NCI-H748 treated with DMSO at 0.1 percent for 48 hours (cell line): ENCODE results near the gene GALNT10.

Experiments used
- DNase-seq: peaks from one replicate; lab custom pipeline; 2025; lab: John Stamatoyannopoulos, UW

GALNT10 gene

GRCh38 chr5:154446195-154447088, 255.9 kb downstream of the GALNT10 start:
- DNase-seq, result no peak

- peak; percentile 6 for DNase-seq
Measured at GRCh38 chr5:154447089-154447725, 256.7 kb downstream of the GALNT10 start.

DNA sequence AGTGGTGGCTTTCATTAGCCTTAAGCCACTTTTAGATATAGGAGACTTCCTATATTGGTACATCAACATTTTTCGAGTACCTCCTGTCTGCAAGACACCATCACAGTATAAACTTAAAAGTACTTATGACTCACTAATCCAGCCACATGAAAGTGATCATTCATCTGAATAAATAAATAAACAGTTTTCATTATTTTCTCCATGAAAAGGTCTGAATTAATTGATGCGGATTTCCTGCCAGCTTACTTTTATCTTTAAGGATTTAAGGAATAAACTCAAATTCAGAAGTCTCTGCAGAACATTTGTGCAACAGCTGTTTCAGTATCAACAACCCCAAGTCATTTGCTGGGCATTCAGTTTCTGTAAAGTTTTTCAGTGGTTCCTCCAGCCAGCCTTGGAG, 259.3 kb downstream of the GALNT10 start:
- no peak for DNase-seq

DNA sequence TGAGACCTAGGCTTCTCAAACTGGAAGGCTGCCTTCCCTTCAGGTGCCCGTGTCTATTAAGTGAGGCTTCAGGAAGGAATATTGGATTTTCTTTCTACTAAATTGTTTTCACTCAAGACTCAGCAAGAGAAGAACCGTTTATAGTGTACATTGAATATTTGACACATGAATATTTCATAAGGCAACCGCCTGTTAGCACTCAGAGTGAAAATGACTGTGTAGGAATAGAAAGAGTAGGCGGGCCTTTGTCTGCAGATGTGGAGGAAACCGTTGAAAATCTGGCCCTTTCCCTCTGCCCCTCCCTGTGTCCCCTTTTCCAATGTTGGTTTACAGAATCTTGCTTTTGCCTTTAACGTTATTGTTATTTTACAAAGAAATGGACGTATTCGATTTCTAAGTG, 261.4 kb downstream of the GALNT10 start:
- no peak for DNase-seq

- DNase-seq, result no peak
Measured at GRCh38 chr5:154455585-154455984, 265.1 kb downstream of the GALNT10 start.

- no peak for DNase-seq
Measured at GRCh38 chr5:154456540-154456939, 266.0 kb downstream of the GALNT10 start.

- no peak for DNase-seq
Measured at GRCh38 chr5:154459015-154459414, 268.5 kb downstream of the GALNT10 start.

- DNase-seq, result no peak
Measured at GRCh38 chr5:154460172-154460571, 269.6 kb downstream of the GALNT10 start.

GRCh38 chr5:154461531-154461930, 271.0 kb downstream of the GALNT10 start:
- no peak for DNase-seq

DNA sequence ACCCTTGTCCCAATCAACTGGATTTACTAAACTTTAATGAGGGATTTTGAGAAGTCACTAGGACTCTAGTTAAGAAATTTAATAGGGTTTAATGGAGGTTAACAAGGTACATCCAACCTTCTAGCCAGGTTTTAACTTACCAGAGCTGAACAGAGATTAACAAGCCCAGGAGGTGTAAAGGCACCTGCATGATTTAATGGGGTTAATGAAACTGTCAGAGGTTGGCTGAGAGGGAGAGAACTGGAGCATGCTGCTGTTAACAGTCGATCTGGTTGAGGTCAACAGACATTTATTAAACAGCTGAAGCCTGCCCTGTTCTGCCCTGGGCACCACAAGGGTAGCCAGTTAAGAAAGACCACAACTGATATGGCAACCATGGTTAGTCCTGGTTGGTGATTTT, 273.9 kb downstream of the GALNT10 start:
- DNase-seq, result no peak

GRCh38 chr5:154465169-154465568, 274.6 kb downstream of the GALNT10 start:
- no peak for DNase-seq

DNA sequence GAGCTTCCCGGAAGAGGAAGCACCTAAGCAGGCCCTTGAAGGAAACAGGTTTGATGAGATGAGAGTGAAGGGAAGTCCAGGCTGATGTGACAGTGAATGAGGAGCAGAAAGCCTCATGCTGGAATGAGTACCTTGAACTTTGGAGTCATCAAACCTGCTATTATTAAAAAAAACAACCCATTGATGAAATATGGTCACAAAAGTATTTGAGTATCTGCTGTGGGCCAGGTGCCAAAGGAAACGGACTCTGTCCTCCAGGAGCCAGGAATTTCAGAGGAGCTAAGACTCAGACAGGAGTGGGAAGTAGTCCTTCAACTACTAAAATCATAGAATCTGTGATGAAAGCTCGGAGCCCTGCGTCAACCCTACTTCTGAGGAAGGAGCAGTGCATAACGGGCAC, 275.6 kb downstream of the GALNT10 start:
- no peak for DNase-seq

GRCh38 chr5:154466671-154467070, 276.1 kb downstream of the GALNT10 start:
- no peak for DNase-seq

- DNase-seq, result peak; percentile 37
Measured at GRCh38 chr5:154467655-154468354, 277.3 kb downstream of the GALNT10 start.

DNA sequence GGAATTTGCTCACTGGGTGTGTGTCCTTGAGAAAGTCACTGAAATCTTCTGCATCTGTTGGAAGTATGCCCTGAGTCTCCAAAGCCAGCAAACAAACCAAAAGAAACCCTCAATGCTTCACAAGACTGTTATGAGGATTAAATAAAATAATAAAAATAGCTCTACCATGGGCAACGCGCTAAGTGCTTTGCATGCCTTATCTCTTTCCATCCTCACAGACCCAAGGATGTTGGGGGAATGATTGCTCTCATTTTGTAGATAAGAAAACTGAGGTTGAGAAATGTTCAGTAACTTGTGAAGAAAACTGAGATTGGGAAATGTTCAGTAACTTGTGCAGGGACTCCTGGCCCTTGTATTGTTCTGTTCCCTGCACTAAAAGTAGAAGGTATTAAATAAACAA, 279.6 kb downstream of the GALNT10 start:
- no peak for DNase-seq
